GM21526 (cell line): ENCODE data around the gene RNF214.

Source experiments
- ATAC-seq: cut with Tn5 transposase; IDR thresholded peaks from one replicate; pipeline ENCODE4 v1.9.1; 2021; ENCODE audit warnings: moderate library complexity; ENCODE audit not compliant: unreplicated experiment, low FRiP score

RNF214 gene

GRCh38 chr11:117279711-117280376, 47.4 kb downstream of the RNF214 start:
- ATAC-seq, result no peak

- no peak for ATAC-seq
Observed at GRCh38 chr11:117281159-117281558, 48.7 kb downstream of the RNF214 start.

- ATAC-seq, result no peak
Observed at GRCh38 chr11:117281869-117282268, 49.4 kb downstream of the RNF214 start.

- no peak for ATAC-seq
Observed at GRCh38 chr11:117282956-117283355, 50.5 kb downstream of the RNF214 start.

- ATAC-seq, result no peak
Observed at GRCh38 chr11:117284053-117284452, 51.6 kb downstream of the RNF214 start.

GRCh38 chr11:117286588-117286987, 54.1 kb downstream of the RNF214 start:
- ATAC-seq, result no peak

GRCh38 chr11:117287668-117288067, 55.2 kb downstream of the RNF214 start:
- no peak for ATAC-seq

- no peak for ATAC-seq
Observed at GRCh38 chr11:117289795-117290194, 57.3 kb downstream of the RNF214 start.

GRCh38 chr11:117290809-117291396, 58.4 kb downstream of the RNF214 start, which contains the start of gene BACE1-AS:
TSS of gene BACE1-AS (plus strand) at chr11:117291346.
- ATAC-seq, result no peak

GRCh38 chr11:117292616-117293015, 60.1 kb downstream of the RNF214 start:
- no peak for ATAC-seq

- ATAC-seq, result no peak
Observed at GRCh38 chr11:117295438-117296137, 63.1 kb downstream of the RNF214 start.

- no peak for ATAC-seq
Observed at GRCh38 chr11:117296881-117297280, 64.4 kb downstream of the RNF214 start.

- ATAC-seq, result no peak
Observed at GRCh38 chr11:117298195-117298594, 65.7 kb downstream of the RNF214 start.

GRCh38 chr11:117299351-117300282, 67.1 kb downstream of the RNF214 start:
- no peak for ATAC-seq

- ATAC-seq, result no peak
Observed at GRCh38 chr11:117300283-117300663, 67.8 kb downstream of the RNF214 start.

- ATAC-seq, result no peak
Observed at GRCh38 chr11:117300773-117301172, 68.3 kb downstream of the RNF214 start.

GRCh38 chr11:117302228-117302627, 69.8 kb downstream of the RNF214 start:
- ATAC-seq, result no peak

GRCh38 chr11:117303101-117303500, 70.6 kb downstream of the RNF214 start:
- no peak for ATAC-seq

- ATAC-seq, result no peak
Observed at GRCh38 chr11:117303646-117304315, 71.3 kb downstream of the RNF214 start.

GRCh38 chr11:117305145-117305544, 72.7 kb downstream of the RNF214 start:
- no peak for ATAC-seq
